ENCODE results near the gene SERPINB5.

GRCh38 chr18:63492851-63493250 lies 16.1 kb downstream of the SERPINB5 start:
- TF ChIP-seq POLR2AphosphoS5 (IDR thresholded peaks at IDR 0.05): no peak
- no peak for TF ChIP-seq CTCF (IDR thresholded peaks at IDR 0.05)
- no peak for TF ChIP-seq EP300 (IDR thresholded peaks at IDR 0.05)

Measured in suprapubic skin (tissue), 4 donors.